Right lobe of liver (tissue), 6 donors: ENCODE measurements around the gene PREX1. TPM values are rescaled to one million over a fixed set of nuclear protein-coding genes. Genes with fewer than 3 reads are reported as not detected.

ENCODE experiments used
- ATAC-seq, 4 donors: fragments of 200-7000 bp; cut with Tn5 transposase; one replicate each; pipeline ENCODE4 v1.9.1; 2020; ENCODE audit warnings: mild to moderate bottlenecking in 4 of 4, moderate library complexity in 4 of 4
- DNase-seq, 3 donors: peaks; one replicate each; pipeline ENCODE4 v3.0.0-alpha.2; 2020
- H3K27ac ChIP-seq, 3 donors: fragments of 200-600 bp; one replicate each; pipeline ENCODE4 v1.8.0; 2022
- H3K27me3 ChIP-seq, 2 donors: fragments of 200-600 bp; one replicate each; pipeline ENCODE4 v1.8.0; 2022
- H3K36me3 ChIP-seq, 4 donors: fragments of 200-600 bp; sonication (generic) in 1 of 4; one replicate each; pipeline versions ENCODE4 v1.5.1 to v1.8.0; 2017 to 2022; ENCODE audit warnings: control low read depth in 1 of 4
- H3K4me1 ChIP-seq, 4 donors: fragments of 200-600 bp; sonication (generic) in 1 of 4; one replicate each; pipeline versions ENCODE4 v1.5.1 to v1.8.0; 2017 to 2022; ENCODE audit warnings: control low read depth in 1 of 4
- H3K4me3 ChIP-seq, 3 donors: fragments of 200-600 bp; one replicate each; pipeline ENCODE4 v1.8.0; 2022
- H3K9me3 ChIP-seq, 4 donors: fragments of 200-600 bp; sonication (generic) in 1 of 4; one replicate each; pipeline versions ENCODE4 v1.5.1 to v1.8.0; 2017 to 2022; ENCODE audit warnings: control low read depth in 1 of 4
- CTCF ChIP-seq, 4 donors: fragments of 200-600 bp in 3 of 4; fragments of 450-650 bp in 1 of 4; IDR thresholded peaks; one replicate each; pipeline versions ENCODE4 v1.5.1 to v1.8.0; 2016 to 2022; ENCODE audit warnings: antibody characterized with exemption in 4 of 4, mild to moderate bottlenecking in 2 of 4
- POLR2A ChIP-seq: fragments of 450-650 bp; IDR thresholded peaks from one replicate; pipeline ENCODE4 v1.6.1; 2017; ENCODE audit warnings: antibody characterized with exemption, mild to moderate bottlenecking
- WGBS: methylation state at CpG from one replicate; pipeline ENCODE4 v1.1.6; 2018; ENCODE audit warnings: low coverage, low lambda C conversion rate; ENCODE audit not compliant: insufficient coverage; ENCODE audit errors: missing lambda C conversion rate; 5-methylcytosine and 5-hydroxymethylcytosine counted together
- intact Hi-C, 2 donors: fragments of 100-400 bp; cut with DNase I; formaldehyde crosslinking; loops; one replicate each; pipeline versions ENCODE4 v1.11.2 to v1.14.1; 2022
- total RNA-seq, 6 experiments: library from RNA; depleted of rRNA in 2 of 6; stranded (reverse); fragments of >200 nt in 2 of 6; fragmentation: NEBNext Ultra II Directional in 3 of 6; extraction: Animal tissue kit (Norgen Biotek cat#: 25700) in 3 of 6; gene quantifications; one replicate each; pipeline versions ENCODE4 v1.1.0 to v1.2.4, GENCODE V29; 2016 to 2023
- donor health status: DM: no; HTN: yes; CAD: no.
- donor health status: DM: no; HTN: no; CAD: no.
- donor health status: DM: no; HTN: no; CAD: no.
- donor health status: DM: no; HTN: yes; CAD: no.
- donor health status: DM: no; HTN: yes; CAD: no.

Gene PREX1
- total RNA-seq, 6 experiments from 2014 or later = 4.4 to 11.1 (median 8.7) TPM

DNA sequence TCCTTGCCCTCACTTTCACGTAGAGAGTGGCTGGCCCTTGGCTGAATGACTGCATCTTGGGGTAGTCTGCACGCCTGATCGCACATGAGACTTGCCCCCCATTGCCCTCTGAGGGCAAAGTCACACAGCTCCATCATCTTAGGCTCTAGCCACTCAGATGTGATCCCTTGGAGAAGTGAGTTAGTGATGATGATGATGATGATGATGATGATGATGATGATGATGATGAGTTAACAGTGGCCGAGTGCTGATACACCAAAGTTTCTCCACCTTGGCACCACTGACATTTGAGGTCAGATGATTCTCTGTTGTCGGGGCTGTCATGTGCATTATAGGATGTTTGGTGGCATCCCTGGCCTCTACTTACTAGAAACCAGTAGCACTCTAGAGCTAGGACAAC, 84.0 kb downstream of the PREX1 start:
- Histone ChIP-seq H3K36me3 (no peaks in the 10 kb centered on the region), H3K4me1 (no peaks in the 10 kb centered on the region), H3K9me3 (no peaks in the 10 kb centered on the region), H3K4me3 (no peak overlapping the region), H3K27ac (no peak overlapping the region), H3K27me3 (no peaks in the 10 kb centered on the region)
- no peak for DNase-seq
- intact Hi-C loops = no loop called here
- 95% methylated on average over 2 of the region's 5 CpGs for WGBS
- TF ChIP-seq CTCF (IDR thresholded peaks at IDR 0.05) (no peak), POLR2A (no peak)
- ATAC-seq = no peak

DNA sequence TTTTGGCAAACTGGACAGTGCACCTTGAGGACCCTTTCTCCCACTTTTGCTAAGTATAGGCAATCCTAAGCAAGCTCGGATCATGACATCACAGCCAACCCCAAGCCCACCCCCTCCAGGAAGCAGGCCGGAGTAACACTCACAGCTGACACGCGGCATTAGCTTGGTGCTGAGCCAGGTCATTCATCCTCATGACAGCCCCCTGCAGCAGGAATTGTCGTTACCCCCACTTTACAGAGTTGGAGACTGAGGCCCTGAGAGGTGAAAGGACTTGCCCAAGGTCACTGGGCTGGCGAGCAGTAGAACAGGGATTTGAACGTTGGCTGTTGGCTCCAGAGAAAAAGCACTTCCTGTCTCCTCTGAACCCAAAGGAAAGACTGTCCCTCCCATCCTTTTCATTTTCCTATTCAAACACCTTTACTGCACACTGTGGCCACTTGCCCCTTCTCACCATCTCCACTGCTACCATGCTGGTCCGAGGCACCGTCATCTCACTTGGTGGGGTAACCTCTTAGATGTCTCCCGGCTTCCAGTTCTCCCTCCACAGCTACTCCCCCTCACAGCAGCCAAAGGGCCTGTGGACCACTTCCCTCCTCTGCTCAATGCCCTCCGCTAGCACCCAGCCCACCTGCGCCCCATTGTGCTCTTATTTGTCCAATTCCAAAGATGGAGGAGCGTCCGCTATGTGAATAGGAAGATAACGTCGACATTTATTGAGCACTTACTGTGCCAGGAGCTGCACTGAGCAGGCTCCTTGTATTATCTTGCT, 84.7 kb downstream of the PREX1 start:
- no peak for ATAC-seq
- no peaks in the 10 kb centered on the region for H3K27me3 ChIP-seq
- H3K9me3 ChIP-seq = no peaks in the 10 kb centered on the region
- no peaks in the 10 kb centered on the region for H3K36me3 ChIP-seq
- intact Hi-C loops = no loop called here
- H3K27ac ChIP-seq = no peak overlapping the region
- H3K4me1 ChIP-seq = no peaks in the 10 kb centered on the region
- no peak for DNase-seq
- TF ChIP-seq CTCF (IDR thresholded peaks at IDR 0.05) = no peak
- TF ChIP-seq POLR2A = no peak
- H3K4me3 ChIP-seq = no peak overlapping the region
- 96% methylated on average over 9 of the region's 16 CpGs for WGBS

- Histone ChIP-seq H3K4me3 (no peak overlapping the region), H3K36me3 (no peaks in the 10 kb centered on the region), H3K4me1 (no peaks in the 10 kb centered on the region), H3K27ac (no peak overlapping the region), H3K27me3 (no peaks in the 10 kb centered on the region), H3K9me3 (no peaks in the 10 kb centered on the region)
- DNase-seq = no peak
- ATAC-seq = no peak
- intact Hi-C loops = no loop called here
- WGBS = 88% methylated on average over 4 of the region's 6 CpGs
- TF ChIP-seq POLR2A = no peak
These were observed 85.6 kb downstream of the PREX1 start for GRCh38 chr20:48742233-48742632.

DNA sequence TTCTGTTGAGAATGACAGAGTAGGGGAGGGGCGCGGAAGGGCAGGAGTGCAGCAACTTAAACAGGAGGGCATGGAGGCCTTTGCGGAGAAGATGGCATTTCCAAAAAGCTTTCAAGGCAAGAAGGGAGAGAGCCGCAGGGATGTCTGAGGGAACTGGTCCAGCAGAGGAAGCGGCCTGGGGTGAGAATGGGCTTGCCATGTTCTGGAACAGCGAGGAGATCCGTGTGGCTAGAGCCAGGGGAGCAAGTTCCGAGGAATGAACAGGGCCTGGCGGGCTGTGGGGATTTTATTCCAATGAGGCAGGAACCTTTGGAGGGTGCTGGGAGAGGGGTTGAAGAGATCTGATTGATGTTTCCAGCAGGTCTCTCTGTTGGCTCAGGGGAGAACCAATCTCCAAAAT, 86.1 kb downstream of the PREX1 start:
- TF ChIP-seq POLR2A (no peak), CTCF (IDR thresholded peaks at IDR 0.05) (no peak)
- H3K36me3 ChIP-seq = no peaks in the 10 kb centered on the region
- no peaks in the 10 kb centered on the region for H3K27me3 ChIP-seq
- DNase-seq = no peak
- intact Hi-C loops = no loop called here
- 95% methylated on average over 6 of the region's 9 CpGs for WGBS
- ATAC-seq = no peak
- H3K4me1 ChIP-seq = no peaks in the 10 kb centered on the region
- H3K9me3 ChIP-seq = no peaks in the 10 kb centered on the region
- no peak overlapping the region for H3K27ac ChIP-seq
- no peak overlapping the region for H3K4me3 ChIP-seq

DNA sequence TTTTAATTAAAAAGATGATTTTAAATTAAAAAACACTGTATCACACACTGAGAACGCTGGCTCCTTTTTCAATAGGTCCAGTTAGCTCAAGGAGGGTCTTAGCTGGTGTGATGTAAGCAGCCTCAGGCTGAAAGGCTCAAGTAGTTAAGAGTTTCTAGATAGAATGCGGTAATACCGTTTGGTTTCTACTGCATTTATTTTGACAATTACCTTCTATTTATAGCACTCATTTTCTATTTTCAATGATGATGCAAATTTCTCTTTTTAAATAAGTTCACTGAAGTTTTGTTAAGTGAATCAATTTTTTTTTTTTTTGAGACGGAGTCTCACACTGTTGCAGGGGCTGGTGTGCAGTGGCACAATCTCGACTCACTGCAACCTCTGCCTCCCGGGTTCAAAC, 87.1 kb downstream of the PREX1 start:
- Histone ChIP-seq H3K9me3 (no peaks in the 10 kb centered on the region), H3K27me3 (no peaks in the 10 kb centered on the region), H3K4me1 (no peaks in the 10 kb centered on the region), H3K27ac (no peak overlapping the region), H3K4me3 (no peak overlapping the region), H3K36me3 (no peaks in the 10 kb centered on the region)
- intact Hi-C loops = no loop called here
- 73% methylated on average over 6 of the region's 6 CpGs for WGBS
- DNase-seq (no peak), ATAC-seq (no peak)
- no peak for TF ChIP-seq CTCF (IDR thresholded peaks at IDR 0.05)
- no peak for TF ChIP-seq POLR2A
